SK-N-SH treated with all-trans-retinoic acid at 6 μM for 48 hours (cell line): Measurements from ENCODE around the gene CDC14A.

Source experiments
- ATAC-seq: fragments of 200-7000 bp; cut with Tn5 transposase; 3 replicates; pipeline ENCODE4 v1.9.1; 2020; ENCODE audit warnings: mild to moderate bottlenecking, moderate library complexity
- ARNTL ChIP-seq: fragments of 450-650 bp; formaldehyde crosslinking; IDR thresholded peaks from 2 replicates; pipeline ENCODE4 v1.5.0; 2020; ENCODE audit warnings: low read depth, mild to moderate bottlenecking, moderate library complexity, borderline replicate concordance
- BACH2 ChIP-seq: fragments of 250-450 bp; sonication (Bioruptor Pico); IDR thresholded peaks from 2 replicates; pipeline ENCODE4 v1.9.0; 2021; ENCODE audit warnings: mild to moderate bottlenecking, borderline replicate concordance
- CSDC2 ChIP-seq: fragments of 250-450 bp; sonication (Bioruptor Pico); IDR thresholded peaks from 2 replicates; pipeline ENCODE4 v1.5.0; 2020; ENCODE audit warnings: mild to moderate bottlenecking, moderate library complexity
- ESRRG ChIP-seq: fragments of 250-450 bp; sonication (Bioruptor Pico); IDR thresholded peaks from 2 replicates; pipeline ENCODE4 v1.6.1; 2021; ENCODE audit warnings: mild to moderate bottlenecking
- GLIS3 ChIP-seq: fragments of 250-450 bp; sonication (Bioruptor Pico); IDR thresholded peaks from 2 replicates; pipeline ENCODE4 v1.5.0; 2020; ENCODE audit warnings: mild to moderate bottlenecking, moderate library complexity
- ISL1 ChIP-seq: fragments of 250-450 bp; sonication (Bioruptor Pico); IDR thresholded peaks from 2 replicates; pipeline ENCODE4 v2.1.2; 2022; ENCODE audit warnings: mild to moderate bottlenecking, moderate library complexity
- OSR1 ChIP-seq: fragments of 250-450 bp; sonication (Bioruptor Pico); IDR thresholded peaks from 2 replicates; pipeline ENCODE4 v1.8.0; 2022; ENCODE audit warnings: moderate library complexity, mild to moderate bottlenecking, inconsistent platforms
- PPARA ChIP-seq: fragments of 250-450 bp; sonication (Bioruptor Pico); IDR thresholded peaks from 2 replicates; pipeline ENCODE4 v1.5.0; 2020; ENCODE audit warnings: mild to moderate bottlenecking, borderline replicate concordance
- RARB ChIP-seq: fragments of 250-450 bp; sonication (Bioruptor Pico); IDR thresholded peaks from 2 replicates; pipeline ENCODE4 v1.8.0; 2021; ENCODE audit warnings: mild to moderate bottlenecking, moderate library complexity
- SNAI2 ChIP-seq: fragments of 250-450 bp; sonication (Bioruptor Pico); IDR thresholded peaks from 2 replicates; pipeline ENCODE4 v1.5.0; 2020; ENCODE audit warnings: mild to moderate bottlenecking, moderate library complexity
- TCF4 ChIP-seq: fragments of 250-450 bp; sonication (Bioruptor Pico); IDR thresholded peaks from 2 replicates; pipeline ENCODE4 v1.8.0; 2021; ENCODE audit warnings: mild to moderate bottlenecking, moderate library complexity, borderline replicate concordance
- TOX ChIP-seq: fragments of 250-450 bp; sonication (Bioruptor Pico); IDR thresholded peaks from 2 replicates; pipeline ENCODE4 v1.8.0; 2021; ENCODE audit warnings: mild to moderate bottlenecking, moderate library complexity, borderline replicate concordance
- ZC3H10 ChIP-seq: fragments of 250-450 bp; sonication (Bioruptor Pico); IDR thresholded peaks from 2 replicates; pipeline ENCODE4 v1.5.1; 2021; ENCODE audit warnings: mild to moderate bottlenecking, moderate library complexity
- ZFP3 ChIP-seq: fragments of 250-450 bp; sonication (Bioruptor Pico); IDR thresholded peaks from 2 replicates; pipeline ENCODE4 v1.5.0; 2020; ENCODE audit warnings: mild to moderate bottlenecking, moderate library complexity
- ZFP30 ChIP-seq: fragments of 450-650 bp; formaldehyde crosslinking; IDR thresholded peaks from 2 replicates; pipeline ENCODE4 v1.5.0; 2022; ENCODE audit warnings: mild to moderate bottlenecking, moderate library complexity
- ZNF565 ChIP-seq: fragments of 450-650 bp; formaldehyde crosslinking; conservative IDR thresholded peaks from 2 replicates; pipeline ENCODE4 v1.5.0; 2020; ENCODE audit warnings: low read depth, mild to moderate bottlenecking, moderate library complexity
- ZNF70 ChIP-seq: fragments of 450-650 bp; formaldehyde crosslinking; IDR thresholded peaks from 2 replicates; pipeline ENCODE4 v1.5.0; 2020; ENCODE audit warnings: mild to moderate bottlenecking, moderate library complexity
- ZNF8 ChIP-seq: fragments of 450-650 bp; formaldehyde crosslinking; IDR thresholded peaks from 2 replicates; pipeline ENCODE4 v1.5.0; 2020; ENCODE audit warnings: mild to moderate bottlenecking, moderate library complexity
- TF ChIP-seq, protein P1 (sequence below): fragments of 250-450 bp; sonication (Bioruptor Pico); IDR thresholded peaks from 2 replicates; pipeline ENCODE4 v1.8.0; 2020; ENCODE audit warnings: mild to moderate bottlenecking, moderate library complexity, borderline replicate concordance
- TF ChIP-seq, protein P2 (sequence below): fragments of 250-450 bp; sonication (Bioruptor Pico); IDR thresholded peaks from 2 replicates; pipeline ENCODE4 v1.5.0; 2020; ENCODE audit warnings: mild to moderate bottlenecking, moderate library complexity
- TF ChIP-seq, protein P3 (sequence below): fragments of 250-450 bp; sonication (Bioruptor Pico); IDR thresholded peaks from 2 replicates; pipeline ENCODE4 v1.5.1; 2020; ENCODE audit warnings: low read depth, mild to moderate bottlenecking, moderate library complexity
- TF ChIP-seq, protein P4 (sequence below): fragments of 250-450 bp; sonication (Bioruptor Pico); IDR thresholded peaks from 2 replicates; pipeline ENCODE4 v1.5.1; 2021; ENCODE audit warnings: mild to moderate bottlenecking, moderate library complexity

The CDC14A gene

DNA sequence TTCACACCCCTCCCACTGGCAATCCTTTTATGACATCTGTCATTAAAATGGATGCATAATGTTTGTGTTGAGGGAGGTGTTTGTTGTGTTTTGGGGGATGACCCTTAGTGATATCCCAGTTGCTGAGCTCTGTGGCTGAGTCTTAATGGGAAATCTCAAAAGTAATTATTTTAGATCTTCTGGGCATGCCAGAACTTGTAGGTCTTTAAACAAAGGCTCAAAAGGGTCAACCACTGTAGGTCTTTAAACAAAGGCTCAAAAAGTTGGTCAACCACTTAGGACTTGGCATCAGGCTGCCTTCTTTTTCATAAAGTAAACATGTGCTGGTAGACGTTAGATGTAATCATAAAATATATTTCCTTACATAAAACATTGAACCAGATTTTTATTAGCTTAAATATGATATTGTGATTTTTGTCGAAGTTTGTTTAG, 78.0 kb downstream of the CDC14A start:
- no peak for TF ChIP-seq ZFP30 (CRISPR knock-in tag)
- TF ChIP-seq, protein P1, sequence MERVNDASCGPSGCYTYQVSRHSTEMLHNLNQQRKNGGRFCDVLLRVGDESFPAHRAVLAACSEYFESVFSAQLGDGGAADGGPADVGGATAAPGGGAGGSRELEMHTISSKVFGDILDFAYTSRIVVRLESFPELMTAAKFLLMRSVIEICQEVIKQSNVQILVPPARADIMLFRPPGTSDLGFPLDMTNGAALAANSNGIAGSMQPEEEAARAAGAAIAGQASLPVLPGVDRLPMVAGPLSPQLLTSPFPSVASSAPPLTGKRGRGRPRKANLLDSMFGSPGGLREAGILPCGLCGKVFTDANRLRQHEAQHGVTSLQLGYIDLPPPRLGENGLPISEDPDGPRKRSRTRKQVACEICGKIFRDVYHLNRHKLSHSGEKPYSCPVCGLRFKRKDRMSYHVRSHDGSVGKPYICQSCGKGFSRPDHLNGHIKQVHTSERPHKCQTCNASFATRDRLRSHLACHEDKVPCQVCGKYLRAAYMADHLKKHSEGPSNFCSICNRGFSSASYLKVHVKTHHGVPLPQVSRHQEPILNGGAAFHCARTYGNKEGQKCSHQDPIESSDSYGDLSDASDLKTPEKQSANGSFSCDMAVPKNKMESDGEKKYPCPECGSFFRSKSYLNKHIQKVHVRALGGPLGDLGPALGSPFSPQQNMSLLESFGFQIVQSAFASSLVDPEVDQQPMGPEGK: no peak
- TF ChIP-seq RARB (CRISPR knock-in tag): no peak
- TF ChIP-seq TCF4 (CRISPR knock-in tag): no peak
- TF ChIP-seq, protein P2, sequence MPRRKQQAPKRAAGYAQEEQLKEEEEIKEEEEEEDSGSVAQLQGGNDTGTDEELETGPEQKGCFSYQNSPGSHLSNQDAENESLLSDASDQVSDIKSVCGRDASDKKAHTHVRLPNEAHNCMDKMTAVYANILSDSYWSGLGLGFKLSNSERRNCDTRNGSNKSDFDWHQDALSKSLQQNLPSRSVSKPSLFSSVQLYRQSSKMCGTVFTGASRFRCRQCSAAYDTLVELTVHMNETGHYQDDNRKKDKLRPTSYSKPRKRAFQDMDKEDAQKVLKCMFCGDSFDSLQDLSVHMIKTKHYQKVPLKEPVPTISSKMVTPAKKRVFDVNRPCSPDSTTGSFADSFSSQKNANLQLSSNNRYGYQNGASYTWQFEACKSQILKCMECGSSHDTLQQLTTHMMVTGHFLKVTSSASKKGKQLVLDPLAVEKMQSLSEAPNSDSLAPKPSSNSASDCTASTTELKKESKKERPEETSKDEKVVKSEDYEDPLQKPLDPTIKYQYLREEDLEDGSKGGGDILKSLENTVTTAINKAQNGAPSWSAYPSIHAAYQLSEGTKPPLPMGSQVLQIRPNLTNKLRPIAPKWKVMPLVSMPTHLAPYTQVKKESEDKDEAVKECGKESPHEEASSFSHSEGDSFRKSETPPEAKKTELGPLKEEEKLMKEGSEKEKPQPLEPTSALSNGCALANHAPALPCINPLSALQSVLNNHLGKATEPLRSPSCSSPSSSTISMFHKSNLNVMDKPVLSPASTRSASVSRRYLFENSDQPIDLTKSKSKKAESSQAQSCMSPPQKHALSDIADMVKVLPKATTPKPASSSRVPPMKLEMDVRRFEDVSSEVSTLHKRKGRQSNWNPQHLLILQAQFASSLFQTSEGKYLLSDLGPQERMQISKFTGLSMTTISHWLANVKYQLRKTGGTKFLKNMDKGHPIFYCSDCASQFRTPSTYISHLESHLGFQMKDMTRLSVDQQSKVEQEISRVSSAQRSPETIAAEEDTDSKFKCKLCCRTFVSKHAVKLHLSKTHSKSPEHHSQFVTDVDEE (CRISPR knock-in tag): no peak
- no peak for TF ChIP-seq PPARA (CRISPR knock-in tag)
- TF ChIP-seq ESRRG (CRISPR knock-in tag): no peak
- TF ChIP-seq OSR1: no peak
- no peak for TF ChIP-seq BACH2 (CRISPR knock-in tag)
- TF ChIP-seq ZNF565 (CRISPR knock-in tag): no peak
- TF ChIP-seq, protein P3, sequence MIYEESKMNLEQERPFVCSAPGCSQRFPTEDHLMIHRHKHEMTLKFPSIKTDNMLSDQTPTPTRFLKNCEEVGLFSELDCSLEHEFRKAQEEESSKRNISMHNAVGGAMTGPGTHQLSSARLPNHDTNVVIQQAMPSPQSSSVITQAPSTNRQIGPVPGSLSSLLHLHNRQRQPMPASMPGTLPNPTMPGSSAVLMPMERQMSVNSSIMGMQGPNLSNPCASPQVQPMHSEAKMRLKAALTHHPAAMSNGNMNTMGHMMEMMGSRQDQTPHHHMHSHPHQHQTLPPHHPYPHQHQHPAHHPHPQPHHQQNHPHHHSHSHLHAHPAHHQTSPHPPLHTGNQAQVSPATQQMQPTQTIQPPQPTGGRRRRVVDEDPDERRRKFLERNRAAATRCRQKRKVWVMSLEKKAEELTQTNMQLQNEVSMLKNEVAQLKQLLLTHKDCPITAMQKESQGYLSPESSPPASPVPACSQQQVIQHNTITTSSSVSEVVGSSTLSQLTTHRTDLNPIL (CRISPR knock-in tag): no peak
- no peak for TF ChIP-seq ZFP3 (CRISPR knock-in tag)
- no peak for TF ChIP-seq TOX (CRISPR knock-in tag)
- TF ChIP-seq ZNF8 (CRISPR knock-in tag): no peak
- no peak for TF ChIP-seq CSDC2 (CRISPR knock-in tag)
- ATAC-seq: no peak

DNA sequence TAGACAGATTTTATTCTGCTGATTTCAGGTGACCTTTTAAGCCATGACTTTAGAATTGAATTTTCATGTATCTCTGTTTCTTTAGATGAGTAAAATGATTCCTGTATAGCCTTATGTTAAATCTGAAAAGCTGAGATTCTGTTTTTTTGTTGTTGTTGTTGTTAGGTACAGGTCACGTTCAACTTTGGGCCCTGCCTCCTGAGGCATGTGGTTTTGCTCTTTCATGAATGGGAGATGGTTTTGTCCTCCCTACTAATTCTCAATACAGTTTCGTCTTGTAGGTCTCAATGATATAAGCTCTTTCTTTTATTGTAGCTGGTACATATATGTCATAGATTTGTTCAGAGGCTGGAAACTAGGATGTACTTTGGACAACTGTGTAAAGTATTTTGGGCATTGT, 79.6 kb downstream of the CDC14A start:
- TF ChIP-seq TOX (CRISPR knock-in tag) (no peak), ZNF8 (CRISPR knock-in tag) (no peak), ZFP3 (CRISPR knock-in tag) (no peak), ZC3H10 (CRISPR knock-in tag) (no peak), ZNF565 (CRISPR knock-in tag) (no peak), GLIS3 (CRISPR knock-in tag) (no peak), CSDC2 (CRISPR knock-in tag) (no peak), ZFP30 (CRISPR knock-in tag) (no peak), TCF4 (CRISPR knock-in tag) (no peak), ESRRG (CRISPR knock-in tag) (no peak), ZNF70 (no peak), BACH2 (CRISPR knock-in tag) (no peak), PPARA (CRISPR knock-in tag) (no peak), OSR1 (no peak), ISL1 (CRISPR knock-in tag) (no peak)
- TF ChIP-seq, protein P4, sequence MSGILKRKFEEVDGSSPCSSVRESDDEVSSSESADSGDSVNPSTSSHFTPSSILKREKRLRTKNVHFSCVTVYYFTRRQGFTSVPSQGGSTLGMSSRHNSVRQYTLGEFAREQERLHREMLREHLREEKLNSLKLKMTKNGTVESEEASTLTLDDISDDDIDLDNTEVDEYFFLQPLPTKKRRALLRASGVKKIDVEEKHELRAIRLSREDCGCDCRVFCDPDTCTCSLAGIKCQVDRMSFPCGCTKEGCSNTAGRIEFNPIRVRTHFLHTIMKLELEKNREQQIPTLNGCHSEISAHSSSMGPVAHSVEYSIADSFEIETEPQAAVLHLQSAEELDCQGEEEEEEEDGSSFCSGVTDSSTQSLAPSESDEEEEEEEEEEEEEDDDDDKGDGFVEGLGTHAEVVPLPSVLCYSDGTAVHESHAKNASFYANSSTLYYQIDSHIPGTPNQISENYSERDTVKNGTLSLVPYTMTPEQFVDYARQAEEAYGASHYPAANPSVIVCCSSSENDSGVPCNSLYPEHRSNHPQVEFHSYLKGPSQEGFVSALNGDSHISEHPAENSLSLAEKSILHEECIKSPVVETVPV (CRISPR knock-in tag): no peak
- TF ChIP-seq, protein P1: no peak
- ATAC-seq: no peak

DNA sequence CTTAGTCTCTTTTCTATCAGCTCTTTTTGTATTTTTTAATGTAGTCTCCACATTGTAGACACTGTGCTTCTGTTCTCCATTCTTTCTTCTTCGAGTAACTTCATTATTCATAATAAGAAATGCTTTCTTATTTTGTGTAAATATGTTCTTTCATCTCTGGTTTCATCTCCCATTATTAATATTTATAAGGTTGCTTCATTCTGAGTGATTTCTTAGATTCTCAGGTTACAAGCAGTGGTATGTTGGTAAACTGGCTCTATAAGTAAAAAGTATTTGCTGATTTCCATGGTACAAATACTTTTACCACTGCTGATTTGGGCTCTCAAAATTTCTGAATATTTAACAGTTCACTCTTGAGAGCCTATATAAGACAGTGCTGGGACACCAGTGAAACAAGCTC, 81.3 kb downstream of the CDC14A start:
- TF ChIP-seq SNAI2 (CRISPR knock-in tag) (no peak), ZFP30 (CRISPR knock-in tag) (no peak), ZNF70 (no peak), TOX (CRISPR knock-in tag) (no peak), OSR1 (no peak), ESRRG (CRISPR knock-in tag) (no peak), ISL1 (CRISPR knock-in tag) (no peak), RARB (CRISPR knock-in tag) (no peak), BACH2 (CRISPR knock-in tag) (no peak), ZNF565 (CRISPR knock-in tag) (no peak), ARNTL (no peak), CSDC2 (CRISPR knock-in tag) (no peak), TCF4 (CRISPR knock-in tag) (no peak)
- TF ChIP-seq, protein P3 (CRISPR knock-in tag): no peak
- TF ChIP-seq, protein P2 (CRISPR knock-in tag): no peak
- ATAC-seq: no peak
